NCI-H1436 (cell line): ENCODE data around the gene KATNIP.

Source experiments
- DNase-seq: peaks from one replicate; lab custom pipeline; 2025; lab: John Stamatoyannopoulos, UW

Gene KATNIP

GRCh38 chr16:27585200-27585599 lies 35.3 kb downstream of the KATNIP start:
- no peak for DNase-seq

- DNase-seq, result no peak
Observed at GRCh38 chr16:27586711-27587110, 36.8 kb downstream of the KATNIP start.

GRCh38 chr16:27588057-27588456 lies 38.1 kb downstream of the KATNIP start:
- no peak for DNase-seq

DNA sequence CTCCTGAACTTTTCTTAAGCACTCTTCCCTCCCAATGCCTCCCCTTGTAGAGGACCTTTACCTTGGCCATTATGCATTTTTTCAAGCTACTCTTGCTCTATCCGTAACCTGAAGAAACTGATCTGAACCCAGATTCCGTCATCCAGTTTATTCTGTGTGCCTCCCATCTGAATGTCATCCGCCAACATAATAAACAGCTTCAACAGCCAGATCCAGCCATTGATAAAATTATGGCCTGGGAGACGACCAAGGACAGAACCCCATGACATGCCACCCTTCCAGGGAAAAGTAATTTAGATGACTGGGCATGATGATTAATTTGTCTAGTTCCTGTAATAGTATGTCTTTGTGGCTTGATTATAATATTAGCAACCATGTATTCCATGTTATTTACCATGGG lies 41.9 kb downstream of the KATNIP start:
- DNase-seq, result no peak

- no peak for DNase-seq
Observed at GRCh38 chr16:27595475-27595874, 45.5 kb downstream of the KATNIP start.

DNA sequence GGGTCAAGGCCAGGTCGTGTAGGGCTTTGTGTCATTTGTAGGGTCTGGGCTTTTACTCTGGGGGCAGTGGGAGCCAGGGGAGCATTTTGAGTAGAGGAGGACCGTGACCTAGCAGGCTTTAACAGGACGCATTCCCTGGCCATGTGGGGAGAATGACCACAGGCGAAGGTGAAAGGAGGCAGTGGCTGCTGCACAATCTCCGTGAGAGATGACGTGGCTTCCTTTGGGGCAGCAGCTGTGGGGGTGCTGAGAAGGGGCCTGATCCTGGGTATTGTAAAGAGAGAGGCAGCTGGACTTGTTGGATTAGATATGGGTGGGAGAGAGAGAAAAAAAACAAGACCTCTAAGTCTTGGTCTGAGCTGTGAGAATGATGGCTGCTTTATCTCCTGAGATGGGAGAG lies 46.0 kb downstream of the KATNIP start:
- no peak for DNase-seq

DNA sequence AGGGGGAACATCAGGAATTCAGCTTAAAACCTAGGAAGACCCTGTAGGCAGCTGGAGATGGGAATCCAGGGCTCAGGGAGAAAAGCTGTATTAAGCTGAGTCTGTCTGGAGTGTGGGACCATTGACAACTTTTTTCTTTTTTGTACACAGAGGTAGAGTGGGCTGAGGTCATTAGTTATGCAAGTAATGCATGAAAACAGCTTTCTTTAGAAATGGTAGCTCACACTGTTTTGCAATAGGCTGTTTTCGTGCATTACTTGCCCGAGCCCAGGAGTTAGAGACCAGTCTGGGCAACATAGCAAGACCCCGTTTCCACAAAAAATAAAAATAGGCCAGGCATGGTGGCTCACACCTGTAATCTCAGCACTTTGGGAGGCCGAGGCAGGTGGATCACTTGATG lies 46.5 kb downstream of the KATNIP start:
- DNase-seq, result no peak

GRCh38 chr16:27597361-27597760 lies 47.4 kb downstream of the KATNIP start:
- DNase-seq, result no peak

- no peak for DNase-seq
Observed at GRCh38 chr16:27598220-27598619, 48.3 kb downstream of the KATNIP start.

DNA sequence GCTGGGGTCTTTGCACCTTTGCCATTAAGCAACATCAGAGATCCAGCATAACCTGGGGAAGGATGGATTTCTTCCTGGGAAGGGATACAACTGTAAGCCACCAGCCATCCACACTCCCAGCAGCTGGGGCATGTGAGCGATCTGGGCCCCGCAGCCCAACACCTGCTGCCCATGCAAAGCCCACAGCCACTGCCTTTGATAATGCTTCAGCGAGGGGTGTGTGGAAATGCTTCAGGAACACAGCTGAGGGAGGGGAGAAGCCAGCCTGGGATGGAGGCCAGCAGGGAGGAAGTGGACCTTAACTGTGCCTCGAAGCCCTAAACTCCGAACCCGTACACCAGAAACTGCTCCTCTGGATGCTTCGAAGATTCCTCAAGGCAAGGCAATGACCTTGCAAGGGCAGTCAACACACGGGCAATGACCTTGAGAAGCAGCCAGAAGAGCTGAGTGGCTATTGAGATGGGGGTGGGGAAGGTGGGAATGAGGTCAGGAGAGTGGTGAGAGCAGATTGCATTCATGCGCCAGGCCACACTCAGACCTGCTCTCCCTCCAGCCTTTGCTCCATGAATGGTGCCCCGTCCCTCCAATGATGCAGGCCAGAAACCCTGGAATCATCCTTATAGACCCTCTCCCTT lies 49.1 kb downstream of the KATNIP start:
- no peak for DNase-seq

- DNase-seq, result no peak
Observed at GRCh38 chr16:27599606-27600005, 49.7 kb downstream of the KATNIP start.
